C4-2B (cell line): Measurements from ENCODE around the gene TNK2.
"Not testable (repeated sequence)": the region's sequence is repeated elsewhere in the genome, so short reads cannot be mapped to it uniquely, and the experiment has no call there.

Source experiments
- H3K27ac ChIP-seq: fragments of 450-650 bp; 2 replicates; pipeline ENCODE4 v1.5.1; 2017
- ZFX ChIP-seq: fragments of 450-650 bp; IDR thresholded peaks from 2 replicates; pipeline ENCODE4 v1.6.1; 2017
- TF ChIP-seq, protein P1 (sequence below): fragments of 450-650 bp; conservative IDR thresholded peaks from 2 replicates; pipeline ENCODE4 v1.5.1; 2017; ENCODE audit warnings: mild to moderate bottlenecking

The TNK2 gene

DNA sequence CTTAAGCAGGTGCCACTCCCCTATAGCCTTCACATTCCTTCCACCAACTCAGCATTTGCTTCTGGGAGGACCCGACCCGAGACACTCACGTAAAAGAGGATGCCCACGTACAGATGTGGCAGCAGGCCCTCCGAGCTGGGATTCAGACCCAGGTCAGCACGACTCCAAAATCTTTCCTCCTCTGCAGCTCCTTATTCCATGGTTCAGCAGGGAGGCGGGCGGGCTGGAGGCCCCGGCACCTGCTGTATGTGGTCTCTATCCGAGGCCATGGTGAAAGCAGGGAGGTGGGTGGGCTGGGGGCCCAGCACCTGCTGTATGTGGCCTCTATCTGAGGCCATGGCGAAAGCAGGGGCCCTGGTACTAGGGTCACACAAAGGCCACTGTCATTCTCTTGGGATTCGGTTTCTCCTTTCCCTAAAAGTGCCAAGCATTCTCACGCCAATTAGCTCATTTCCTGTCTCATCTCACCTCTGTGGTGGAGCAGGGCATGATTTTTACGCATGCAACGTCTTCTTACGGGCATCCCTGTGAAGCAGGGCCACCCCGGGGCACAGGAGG, 90.7 kb downstream of the TNK2 start:
- TF ChIP-seq, protein P1, sequence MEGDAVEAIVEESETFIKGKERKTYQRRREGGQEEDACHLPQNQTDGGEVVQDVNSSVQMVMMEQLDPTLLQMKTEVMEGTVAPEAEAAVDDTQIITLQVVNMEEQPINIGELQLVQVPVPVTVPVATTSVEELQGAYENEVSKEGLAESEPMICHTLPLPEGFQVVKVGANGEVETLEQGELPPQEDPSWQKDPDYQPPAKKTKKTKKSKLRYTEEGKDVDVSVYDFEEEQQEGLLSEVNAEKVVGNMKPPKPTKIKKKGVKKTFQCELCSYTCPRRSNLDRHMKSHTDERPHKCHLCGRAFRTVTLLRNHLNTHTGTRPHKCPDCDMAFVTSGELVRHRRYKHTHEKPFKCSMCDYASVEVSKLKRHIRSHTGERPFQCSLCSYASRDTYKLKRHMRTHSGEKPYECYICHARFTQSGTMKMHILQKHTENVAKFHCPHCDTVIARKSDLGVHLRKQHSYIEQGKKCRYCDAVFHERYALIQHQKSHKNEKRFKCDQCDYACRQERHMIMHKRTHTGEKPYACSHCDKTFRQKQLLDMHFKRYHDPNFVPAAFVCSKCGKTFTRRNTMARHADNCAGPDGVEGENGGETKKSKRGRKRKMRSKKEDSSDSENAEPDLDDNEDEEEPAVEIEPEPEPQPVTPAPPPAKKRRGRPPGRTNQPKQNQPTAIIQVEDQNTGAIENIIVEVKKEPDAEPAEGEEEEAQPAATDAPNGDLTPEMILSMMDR: no peak
- TF ChIP-seq ZFX: no peak
- H3K27ac ChIP-seq: no peak overlapping the region

DNA sequence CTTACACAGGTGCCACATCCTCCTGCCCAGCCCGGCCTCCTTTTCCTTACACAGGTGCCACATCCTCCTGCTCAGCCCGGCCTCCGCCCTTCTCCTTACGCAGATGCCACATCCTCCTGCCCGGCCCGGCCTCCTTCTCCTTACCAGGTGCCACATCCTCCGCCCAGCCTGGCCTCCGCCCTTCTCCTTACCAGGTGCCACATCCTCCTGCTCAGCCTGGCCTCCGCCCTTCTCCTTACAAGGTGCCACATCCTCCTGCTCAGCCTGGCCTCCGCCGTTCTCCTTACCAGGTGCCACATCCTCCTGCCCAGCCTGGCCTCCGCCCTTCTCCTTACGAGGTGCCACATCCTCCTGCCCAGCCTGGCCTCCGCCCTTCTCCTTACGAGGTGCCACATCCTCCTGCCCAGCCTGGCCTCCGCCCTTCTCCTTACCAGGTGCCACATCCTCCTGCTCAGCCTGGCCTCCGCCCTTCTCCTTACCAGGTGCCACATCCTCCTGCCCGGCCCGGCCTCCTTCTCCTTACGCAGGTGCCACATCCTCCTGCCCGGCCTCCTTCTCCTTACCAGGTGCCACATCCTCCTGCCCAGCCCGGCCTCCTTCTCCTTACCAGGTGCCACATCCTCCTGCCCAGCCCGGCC, 92.0 kb downstream of the TNK2 start:
- H3K27ac ChIP-seq: not testable (repeated sequence)

DNA sequence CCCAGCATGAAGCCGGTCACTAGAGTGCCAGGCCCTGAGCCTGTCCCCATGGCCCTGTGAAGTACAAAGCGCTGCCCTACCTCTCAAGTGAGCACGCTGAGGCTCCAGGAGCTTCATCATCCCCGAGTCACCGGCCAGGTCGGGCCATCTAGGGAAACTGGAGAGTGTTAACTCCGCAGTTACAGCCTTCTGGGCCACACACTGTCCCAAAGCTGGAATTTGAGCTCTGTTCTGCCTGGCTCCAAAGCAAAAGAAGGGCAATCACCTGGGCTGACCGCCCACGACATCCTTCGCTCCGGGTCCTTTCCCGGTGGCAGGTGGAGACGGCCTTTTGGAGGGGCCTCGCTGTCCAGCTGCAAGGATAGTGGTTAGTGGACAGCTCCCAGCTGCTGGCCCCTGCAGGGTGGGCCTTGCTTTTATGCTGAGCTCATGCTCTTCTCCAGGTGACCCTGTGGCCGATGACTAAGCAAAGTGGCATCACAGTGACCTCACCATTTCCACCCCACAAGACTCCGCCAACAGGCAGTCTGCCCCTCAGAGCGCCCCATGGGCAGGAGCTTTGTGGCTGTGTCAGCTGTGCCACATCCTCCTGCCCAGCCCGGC, 93.1 kb downstream of the TNK2 start:
- no peak overlapping the region for H3K27ac ChIP-seq
- TF ChIP-seq, protein P1: no peak
- TF ChIP-seq ZFX: no peak

DNA sequence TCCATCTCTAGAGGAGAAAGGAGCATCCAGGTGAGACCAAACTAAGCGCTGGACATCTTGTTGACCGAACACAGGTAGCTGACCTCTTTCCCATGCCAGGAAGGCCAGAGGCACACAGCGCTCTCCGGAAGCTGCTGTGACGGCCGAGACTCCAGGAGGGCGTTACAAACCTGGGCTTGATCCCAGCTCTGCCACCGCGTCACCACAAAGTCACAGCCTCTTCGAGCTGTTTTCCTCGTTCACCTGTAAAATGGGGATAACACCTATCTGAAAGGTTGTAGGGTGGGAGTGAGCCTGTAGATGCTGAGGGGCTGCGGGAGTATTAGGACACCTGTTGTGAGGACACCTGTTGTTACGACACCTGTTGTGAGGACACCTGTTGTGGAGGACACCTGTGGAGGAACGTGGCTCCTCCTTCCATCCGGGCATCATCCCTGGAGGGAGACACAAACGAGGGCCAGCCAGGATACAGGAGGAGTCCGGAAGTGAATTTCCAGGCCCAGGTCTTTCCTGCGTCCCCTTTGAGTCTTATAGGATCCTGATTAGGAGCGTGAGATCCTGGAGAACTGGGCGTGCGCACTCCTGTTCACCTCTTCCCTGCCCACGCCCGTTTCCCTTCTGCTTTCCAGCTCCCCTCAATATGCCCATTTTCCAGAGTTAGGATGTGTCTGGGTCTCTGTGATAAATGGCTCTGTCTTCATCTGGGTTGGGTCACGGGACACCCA, 94.3 kb downstream of the TNK2 start:
- TF ChIP-seq, protein P1: no peak
- H3K27ac ChIP-seq: no peak overlapping the region
